NCI-H2196 treated with DMSO at 0.1 percent for 48 hours (cell line): ENCODE measurements around the gene NIPAL1.
"Not testable (repeated sequence)": the region's sequence is repeated elsewhere in the genome, so short reads cannot be mapped to it uniquely, and the experiment has no call there.

Experiments used
- DNase-seq: peaks from one replicate; lab custom pipeline; 2025; ENCODE audit not compliant: unreplicated experiment; lab: John Stamatoyannopoulos, UW

The NIPAL1 gene

DNA sequence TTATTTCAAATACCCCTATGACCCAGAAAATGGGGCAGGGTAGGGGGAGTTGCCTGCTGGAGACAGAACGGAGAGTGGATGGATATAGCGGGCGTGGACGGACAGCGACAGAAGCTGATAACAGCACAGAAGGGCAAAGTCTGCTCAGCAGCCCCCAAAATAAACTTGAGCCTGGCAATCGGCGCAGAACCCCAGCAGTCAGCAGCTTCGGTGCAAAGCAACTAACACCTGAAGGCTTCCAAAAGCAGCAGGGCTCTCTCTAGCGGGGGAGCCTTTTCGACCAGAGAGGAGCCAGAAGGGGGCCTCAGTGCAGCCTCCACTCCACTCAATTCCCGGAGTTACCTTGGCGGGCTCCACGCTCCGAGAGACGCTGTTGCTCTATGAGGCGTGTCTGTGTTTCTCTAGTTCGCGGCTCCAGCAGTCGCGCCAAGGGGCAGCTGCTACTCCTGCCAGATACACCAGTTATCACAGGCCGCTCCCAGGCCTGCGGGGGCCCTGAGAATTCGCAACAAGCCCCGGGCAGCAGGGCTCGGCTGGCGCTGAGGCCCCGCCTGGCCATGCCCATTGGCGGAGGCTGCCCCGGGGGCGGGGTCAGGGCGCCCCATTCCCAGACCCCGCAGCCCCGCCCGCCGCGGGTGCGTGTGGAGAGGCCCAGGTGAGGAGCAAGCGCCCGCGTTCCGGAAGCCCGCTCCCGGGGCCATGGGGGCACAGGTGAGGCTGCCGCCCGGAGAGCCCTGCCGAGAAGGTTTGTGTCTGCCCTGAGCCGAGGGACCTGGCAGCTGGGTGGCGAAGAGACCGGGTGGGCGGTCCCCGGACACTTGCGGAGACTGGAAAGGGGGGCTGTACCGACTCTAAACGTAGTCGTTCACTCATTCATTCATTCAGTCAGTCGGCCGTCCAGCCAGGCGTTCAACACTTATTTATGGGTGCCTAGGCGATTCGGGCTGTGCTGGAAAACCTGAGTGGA lies at the start of gene NIPAL1, which contains the start of gene CNGA1:
TSS of gene NIPAL1 (plus strand) at position 632 of the 967 bp plus-strand sequence. CDS start at position 700, 68 bp downstream.
TSS of gene CNGA1 (minus strand) at position 541 of the 967 bp plus-strand sequence. CDS start 63,992 bp downstream, outside the sequence.
- peak; percentile 62 for DNase-seq

DNA sequence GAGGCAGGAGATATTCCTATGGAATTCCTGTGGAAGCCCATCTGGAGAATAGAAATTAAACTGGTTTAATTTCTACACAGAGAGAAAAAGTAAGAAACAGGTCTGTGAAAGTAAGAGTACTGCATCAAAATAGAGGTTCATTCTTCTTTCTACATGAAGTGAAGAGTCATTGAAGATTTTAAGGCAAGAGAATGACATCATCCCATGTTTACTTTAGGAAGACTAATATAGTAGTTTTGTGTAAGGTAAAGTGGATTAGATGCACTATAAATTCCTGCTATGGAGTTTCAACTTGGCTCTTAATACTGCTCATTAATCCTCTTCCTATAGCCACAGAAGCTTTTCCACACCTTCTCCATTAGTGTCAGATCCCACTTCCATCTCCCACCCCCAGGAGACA lies 47.7 kb upstream of the NIPAL1 start:
- DNase-seq, result no peak

DNA sequence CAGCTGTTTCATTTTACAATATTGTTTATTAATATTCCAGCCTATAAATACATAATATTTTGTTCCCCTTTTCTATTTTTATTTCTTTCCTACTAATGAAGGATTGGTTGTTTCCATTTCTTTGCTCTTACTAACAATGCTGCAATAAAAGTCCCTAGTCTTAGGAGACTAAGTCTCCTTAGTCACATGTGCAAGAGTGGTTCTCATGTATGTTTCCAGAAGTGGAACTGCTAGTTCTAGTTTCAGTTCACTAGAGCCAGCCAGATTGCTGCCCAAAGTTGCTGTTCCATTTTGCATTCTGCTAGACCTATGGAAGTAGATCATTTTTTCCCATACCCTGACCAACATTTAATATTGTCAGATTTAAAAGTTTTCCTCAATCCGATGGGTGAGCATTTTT lies 44.4 kb upstream of the NIPAL1 start:
- DNase-seq, result no peak

DNA sequence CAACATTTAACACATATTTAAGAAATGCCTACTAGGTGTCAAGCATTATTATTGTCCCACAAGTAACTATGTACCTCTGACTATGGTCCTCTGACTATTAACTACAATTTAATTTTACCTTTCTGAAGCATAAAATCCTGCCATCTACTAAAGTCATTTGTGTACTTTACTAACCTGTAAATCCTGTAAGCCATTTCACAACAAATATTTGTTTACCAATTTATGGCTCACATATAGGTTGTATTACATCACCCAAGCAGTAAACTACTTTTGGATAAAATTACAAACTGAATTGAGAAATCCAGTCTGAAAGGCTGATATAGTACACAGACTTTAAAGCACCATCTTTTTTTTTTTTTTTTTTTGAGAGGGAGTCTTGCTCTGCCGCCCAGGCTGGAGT lies 43.9 kb upstream of the NIPAL1 start:
- no peak for DNase-seq

DNA sequence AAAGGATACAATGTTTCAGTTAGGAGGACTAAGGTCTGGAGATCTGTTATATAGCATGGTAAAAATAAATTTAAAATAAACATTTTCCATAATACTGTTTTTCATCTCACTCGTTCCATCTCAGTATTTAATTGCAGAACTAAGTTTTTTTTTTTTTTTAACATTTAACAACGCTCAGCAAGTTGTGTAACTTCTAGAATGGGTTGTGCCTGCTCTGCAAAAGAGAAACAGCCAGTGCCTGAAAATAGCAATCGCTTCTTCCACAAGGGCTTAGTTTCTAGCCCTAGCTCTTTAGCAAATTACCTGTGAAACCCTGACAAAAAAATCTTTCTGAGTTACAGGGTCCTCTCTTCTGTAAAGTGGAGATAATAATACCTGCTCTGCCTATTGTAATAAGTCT lies 42.0 kb upstream of the NIPAL1 start:
- no peak for DNase-seq

DNA sequence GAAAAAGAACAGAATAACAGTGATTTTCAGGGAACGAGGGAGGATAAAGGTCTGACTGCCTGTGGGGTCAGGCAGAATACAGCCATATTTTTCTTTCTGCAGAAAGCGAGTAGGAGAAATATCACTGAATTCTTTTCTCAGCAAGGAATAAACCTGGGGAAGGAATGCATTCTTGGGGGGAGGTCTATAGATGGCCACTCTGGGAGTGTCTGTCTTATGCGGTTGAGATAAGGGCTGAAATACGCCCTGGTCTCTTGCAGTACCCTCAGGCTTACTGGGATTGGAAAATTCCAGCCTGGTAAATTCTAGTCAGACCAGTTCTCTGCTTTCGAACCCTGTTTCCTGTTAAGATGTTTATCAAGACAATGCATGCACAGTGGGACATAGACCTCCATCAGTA lies 26.4 kb upstream of the NIPAL1 start:
- DNase-seq, result no peak

DNA sequence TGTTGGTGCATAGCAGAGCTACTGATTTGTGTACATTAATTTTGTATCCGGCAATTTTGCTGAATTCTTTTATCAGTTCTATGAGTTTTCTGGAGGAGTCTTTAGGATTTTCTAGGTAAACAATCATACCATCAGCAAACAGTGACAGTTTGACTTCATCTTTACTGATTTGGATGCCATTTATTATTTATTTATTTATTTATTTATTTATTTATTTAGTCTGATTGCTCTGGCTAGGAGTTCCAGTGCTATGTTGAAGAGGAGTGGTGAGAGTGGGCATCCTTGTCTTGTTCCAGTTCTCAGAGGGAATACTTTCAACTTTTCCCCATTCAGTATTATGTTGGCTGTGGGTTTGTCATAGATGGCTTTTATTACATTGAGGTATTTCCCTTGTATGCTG lies 24.1 kb upstream of the NIPAL1 start:
- DNase-seq, result not testable (repeated sequence)

DNA sequence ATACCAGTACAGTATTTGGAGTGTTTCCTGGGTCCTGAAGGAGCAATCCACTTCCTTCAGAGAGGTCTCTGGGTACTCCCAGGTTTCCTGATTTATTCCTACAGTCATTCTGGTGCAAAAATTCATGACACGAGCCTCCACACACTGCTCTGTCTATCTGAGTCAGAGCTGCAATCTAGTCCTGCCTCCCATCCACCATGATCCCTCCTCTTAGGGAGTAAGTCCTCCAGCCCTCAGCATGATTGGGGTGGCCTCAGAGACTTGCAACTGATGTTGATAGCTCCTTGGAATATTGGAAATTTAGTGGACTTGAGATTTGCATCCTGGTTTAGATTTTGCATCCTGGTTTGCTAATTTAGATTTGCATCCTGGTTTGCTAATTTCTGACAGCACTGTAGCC lies 20.6 kb upstream of the NIPAL1 start:
- no peak for DNase-seq

DNA sequence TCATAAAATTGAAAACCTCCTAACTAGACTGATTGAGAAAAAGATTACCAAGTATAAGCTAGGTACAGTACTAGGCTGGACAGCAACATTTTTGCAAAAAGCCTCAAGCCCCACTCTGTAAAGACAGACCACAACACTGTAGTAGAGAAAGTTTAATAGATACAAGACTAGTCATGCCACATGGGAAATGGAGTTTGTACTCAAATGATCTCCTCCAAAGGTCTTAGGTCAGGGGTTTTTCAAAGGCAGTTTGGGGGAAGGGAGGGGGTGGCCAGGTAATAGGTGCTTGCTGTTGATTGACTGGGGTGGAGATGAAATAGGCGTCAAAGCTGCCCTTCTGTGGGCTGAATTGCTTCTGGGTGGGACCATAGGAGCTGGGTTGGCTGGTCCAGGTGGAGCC lies 14.3 kb upstream of the NIPAL1 start:
- DNase-seq, result no peak

DNA sequence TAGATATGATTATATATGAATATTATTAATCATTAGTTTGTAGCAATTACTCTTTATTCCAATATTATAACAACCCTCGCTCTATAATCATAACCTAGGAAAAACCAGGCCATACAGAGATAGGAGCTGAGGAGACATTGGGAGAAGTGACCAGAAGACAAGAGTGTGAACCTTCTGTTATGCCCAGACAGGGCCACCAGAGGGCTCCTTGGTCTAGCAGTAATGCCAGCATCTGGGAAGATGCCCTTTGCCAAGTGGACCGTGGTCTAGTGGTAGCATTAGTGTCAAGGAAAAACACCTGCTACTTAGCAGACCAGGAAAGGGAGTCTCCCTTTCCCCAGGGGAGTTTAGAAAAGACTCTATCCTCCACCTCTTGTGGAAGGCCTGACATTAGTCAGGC lies 13.0 kb upstream of the NIPAL1 start:
- DNase-seq, result not testable (repeated sequence)

DNA sequence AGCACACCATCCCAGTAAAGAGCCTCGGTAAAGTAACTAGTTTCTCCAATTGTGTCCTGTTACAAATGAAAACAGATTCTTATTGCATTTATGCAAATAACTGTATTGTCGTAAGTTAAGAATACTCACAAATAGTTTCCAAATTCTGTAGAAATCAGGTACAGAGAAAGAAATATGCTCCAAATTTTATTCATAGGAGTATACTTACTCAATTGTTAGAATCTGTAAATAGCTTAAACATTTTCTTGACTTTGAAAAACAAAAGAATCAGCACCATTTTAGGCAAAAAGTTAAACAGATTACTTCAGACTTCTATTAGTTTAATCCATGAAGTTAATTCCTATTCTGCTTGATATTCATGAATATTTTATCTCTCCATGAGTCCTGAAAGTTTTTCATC lies 10.8 kb upstream of the NIPAL1 start:
- DNase-seq, result no peak

DNA sequence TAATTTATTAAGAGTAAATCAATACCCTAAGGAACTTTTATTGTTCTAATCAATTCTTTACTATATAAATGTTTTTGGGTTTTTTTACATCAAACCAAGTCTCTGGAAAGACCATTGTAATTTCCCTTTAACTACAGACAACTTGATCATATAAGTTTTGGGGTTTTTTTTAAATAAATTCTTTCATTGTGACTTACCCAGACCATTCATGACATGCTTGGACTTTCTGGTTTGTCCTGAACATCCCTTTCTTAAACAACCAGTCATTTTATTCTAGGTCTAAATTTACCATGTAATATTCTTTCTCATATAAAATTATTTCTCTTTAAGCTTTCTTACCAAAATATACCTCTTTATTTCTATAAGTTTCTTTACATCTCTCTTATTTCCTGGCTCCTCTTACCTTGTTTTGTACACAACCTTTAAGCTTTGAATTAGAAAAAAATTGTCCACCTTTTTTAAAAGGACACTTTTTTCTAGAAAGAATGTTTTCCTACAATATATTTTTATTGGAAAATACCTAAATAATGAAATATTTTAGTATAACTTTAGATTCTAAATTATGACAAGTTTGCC lies 8.5 kb upstream of the NIPAL1 start:
- no peak for DNase-seq

DNA sequence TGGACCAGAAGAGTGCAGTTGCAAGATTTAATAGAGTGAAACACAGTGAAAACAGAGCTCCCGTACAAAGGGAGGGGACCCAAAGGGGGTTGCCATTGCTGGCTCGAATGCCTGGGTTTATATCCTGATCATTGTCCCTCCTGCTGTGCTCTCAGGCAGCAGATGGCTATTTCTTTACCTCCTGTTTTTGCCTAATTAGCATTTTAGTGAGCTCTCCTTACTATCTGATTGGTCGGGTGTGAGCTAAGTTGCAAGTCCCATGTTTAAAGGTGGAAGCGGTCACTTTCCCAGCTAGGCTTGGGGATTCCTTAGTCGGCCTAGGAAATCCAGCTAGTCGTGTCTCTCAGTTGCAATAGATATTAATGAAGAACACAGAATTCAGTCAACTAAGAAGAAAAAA lies 5.7 kb upstream of the NIPAL1 start:
- DNase-seq, result not testable (repeated sequence)

DNA sequence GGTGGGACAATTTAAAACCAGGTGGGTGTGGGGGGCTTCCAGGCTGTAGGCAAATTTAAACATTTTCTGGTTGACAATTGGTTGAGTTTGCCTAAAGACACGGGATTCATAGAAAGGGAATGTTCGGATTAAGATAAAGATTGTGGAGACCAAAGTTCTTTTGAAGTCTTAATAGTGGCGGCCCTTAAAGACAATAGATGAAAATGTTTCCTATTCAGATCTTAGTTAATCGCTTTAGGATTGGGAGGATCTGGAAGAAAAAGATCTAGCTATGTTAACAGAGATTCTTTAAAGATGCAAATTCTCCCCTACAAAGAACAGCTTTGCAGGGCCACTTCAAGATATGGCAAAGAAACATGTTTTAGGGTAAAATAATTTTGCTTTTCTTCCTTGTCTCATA lies 4.8 kb upstream of the NIPAL1 start:
- DNase-seq, result no peak

DNA sequence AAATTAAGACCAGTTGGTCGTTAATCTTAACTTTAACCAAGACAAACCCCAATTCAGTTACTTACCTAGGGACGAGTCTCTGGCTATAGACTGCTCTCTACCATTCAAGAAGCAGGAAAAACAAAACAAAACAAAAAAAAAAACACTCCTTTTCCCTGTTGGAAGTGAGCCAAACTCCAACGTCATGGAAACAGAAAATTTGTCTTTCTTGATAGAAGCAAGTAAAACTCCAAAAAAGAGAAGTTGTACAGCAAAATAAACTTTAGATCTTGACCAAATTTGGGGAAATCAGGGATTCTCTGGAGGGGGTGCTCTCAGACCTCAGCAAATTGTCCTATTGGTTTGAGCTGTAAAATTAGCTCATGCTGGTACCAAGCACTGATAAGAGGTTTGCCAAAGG lies 3.7 kb upstream of the NIPAL1 start:
- DNase-seq, result no peak

DNA sequence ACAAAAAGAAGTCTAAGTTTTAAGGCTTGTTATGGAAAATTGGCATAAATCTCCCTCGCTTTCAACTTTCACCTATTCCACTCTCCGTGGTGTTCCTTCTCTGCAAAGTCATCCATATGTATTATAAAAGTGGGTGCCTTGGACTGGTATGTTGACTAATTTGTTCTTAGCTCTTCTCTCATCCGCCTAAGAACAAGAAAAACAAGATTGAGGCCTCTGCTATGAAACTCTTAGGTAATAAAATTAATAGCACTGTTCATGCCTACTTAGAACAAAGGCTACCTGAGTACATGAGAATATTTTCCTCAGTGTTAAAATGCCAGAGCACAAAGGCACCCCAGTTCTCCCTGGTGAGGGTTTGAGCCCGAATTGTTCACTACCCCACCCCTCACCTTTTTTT lies 1.4 kb upstream of the NIPAL1 start:
- DNase-seq, result no peak

DNA sequence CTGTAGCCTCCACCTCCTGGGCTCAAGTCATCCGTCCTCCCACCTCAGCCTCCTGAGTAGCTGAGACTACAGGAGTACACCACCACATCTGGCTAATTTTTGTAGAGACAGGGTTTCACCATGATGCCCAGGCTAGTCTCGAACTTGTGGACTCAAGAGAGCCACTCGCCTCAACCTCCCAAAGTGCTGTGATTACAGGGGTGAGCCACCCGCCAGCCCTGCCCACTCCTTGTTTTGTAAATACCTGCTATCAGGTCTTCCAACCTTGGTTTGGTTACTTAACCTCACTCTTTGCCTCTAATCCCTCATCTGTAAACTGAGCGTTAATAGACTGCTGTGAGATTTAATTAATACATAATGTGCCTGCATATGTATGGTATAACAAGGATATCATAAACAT lies 894 bp upstream of the NIPAL1 start:
- no peak for DNase-seq

DNA sequence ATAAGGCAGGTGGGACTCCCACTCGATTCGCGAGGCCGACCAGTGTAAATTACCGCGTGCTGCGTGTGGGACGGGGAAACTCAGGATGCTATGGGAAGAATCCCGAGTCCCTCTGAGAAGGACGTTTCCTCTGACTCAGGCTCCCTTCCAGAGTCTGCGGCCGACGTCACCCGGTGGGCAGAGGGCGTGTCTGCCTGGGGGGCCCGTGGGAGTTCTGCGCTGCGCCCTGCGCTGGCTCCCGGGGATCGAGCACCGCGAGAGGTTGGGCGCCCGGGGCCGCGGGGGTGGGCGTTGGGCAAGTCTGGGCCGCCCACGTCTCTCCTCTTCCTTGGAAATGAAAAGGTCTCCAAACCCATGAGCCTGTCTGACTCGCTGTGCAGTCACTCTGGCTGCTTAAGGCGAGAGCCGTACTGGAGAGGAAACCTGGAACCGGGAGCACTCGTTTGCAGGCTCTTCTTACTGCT lies 568 bp downstream of the NIPAL1 start:
- no peak for DNase-seq

DNA sequence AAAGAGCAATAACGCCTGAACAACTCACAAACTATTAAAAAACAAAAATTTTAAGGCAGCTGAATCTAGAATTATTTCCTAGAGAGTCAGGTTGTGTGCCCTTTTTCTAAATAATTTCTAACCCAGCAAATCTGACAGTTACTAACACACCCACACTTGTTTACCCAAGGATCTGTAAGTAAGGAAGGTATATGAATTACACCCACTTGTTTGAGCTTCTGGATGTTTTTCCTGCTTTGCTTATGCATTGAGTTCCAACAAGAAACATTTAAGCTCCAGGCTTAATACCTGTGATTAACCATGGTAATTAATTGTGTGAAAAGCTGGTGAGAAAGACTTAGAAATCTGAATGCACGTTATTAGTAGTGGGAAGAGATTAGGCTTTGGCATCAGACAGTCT lies 1.5 kb downstream of the NIPAL1 start:
- no peak for DNase-seq

DNA sequence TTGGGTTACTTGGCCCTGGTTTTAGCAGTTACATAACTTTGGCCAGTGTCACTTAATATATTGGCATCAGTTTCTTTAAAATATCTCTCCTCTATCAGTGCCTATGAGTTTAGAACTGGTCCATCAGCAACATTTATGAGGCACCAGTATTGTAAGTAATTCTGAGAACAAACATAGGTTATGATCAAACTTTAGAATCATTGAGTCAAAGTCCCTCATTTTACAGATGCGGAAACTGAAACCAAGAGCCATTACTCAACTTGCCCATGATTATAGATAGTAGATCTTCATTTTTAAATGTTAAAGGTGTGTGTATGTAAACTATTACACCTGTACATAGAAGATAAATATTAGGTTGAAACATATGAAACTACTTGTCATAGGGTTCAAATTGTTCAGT lies 4.5 kb downstream of the NIPAL1 start:
- DNase-seq, result no peak

DNA sequence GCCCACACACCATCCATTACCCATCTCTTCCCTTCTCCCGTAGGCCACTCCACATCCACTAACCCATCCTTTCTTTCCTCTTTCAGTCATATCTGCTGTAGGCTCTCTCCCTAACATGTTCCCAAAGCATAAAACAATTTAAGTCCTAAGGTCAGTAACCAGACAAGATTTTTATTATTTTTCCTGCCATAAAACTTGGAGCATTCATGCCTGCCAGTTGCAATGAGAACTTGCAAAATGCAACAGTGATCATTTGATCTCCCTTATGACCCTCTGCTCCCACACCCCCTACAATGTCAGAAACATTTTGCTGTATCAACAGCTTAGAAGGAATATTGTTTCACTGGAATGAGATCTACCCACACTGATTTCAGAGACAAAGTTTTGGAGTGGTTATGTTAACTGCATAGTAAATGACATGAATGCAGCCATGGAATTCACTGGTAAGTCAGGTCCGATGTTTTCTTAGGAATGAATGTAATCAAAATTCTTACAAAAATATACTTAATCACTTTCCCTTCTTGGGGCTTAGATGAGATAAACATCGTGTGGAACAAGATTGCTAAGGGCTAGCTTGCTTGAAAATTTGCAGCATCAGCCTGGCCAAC lies 5.7 kb downstream of the NIPAL1 start:
- DNase-seq, result no peak

DNA sequence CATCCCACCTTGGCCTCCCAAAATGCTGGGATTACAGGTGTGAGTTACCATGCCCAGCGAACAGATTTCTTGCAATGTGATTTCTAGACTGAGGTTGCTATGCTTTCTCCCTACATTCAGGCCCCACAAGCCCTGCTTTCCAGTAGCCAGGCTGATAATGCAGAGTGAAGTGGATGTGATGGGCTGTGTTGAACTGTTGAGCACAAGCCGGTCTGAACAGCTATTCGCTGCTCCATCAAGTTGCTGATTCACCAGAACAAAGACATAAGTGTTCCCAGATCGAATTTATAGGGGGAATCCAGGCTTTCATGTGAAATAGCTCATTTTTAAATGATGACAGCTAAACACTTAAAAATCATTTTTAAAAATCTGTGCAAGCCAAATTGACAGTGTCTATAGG lies 8.0 kb downstream of the NIPAL1 start:
- no peak for DNase-seq
